Mucosa of rectum (tissue), 2 donors: ENCODE results near the gene BSDC1.

Experiments
- H3K27ac ChIP-seq, 2 donors: one replicate each; pipeline ENCODE4 v1.7.0; 2013; ENCODE audit warnings: inconsistent platforms in 2 of 2, low read depth in 2 of 2, low read length in 2 of 2
- H3K27me3 ChIP-seq, 2 donors: one replicate each; pipeline ENCODE4 v1.7.0; 2013; ENCODE audit warnings: low read length in 2 of 2; ENCODE audit not compliant: control insufficient read depth in 2 of 2, insufficient read depth in 2 of 2
- H3K36me3 ChIP-seq, 2 donors: one replicate each; pipeline ENCODE4 v1.7.0; 2013; ENCODE audit warnings: low read length in 2 of 2; ENCODE audit not compliant: control insufficient read depth in 2 of 2, insufficient read depth in 2 of 2
- H3K4me1 ChIP-seq, 2 donors: one replicate each; pipeline ENCODE4 v1.7.0; 2013; ENCODE audit warnings: low read length in 2 of 2, mild to moderate bottlenecking in 1 of 2; ENCODE audit not compliant: control insufficient read depth in 2 of 2, insufficient read depth in 2 of 2
- H3K4me3 ChIP-seq, 2 donors: one replicate each; pipeline ENCODE4 v1.7.0; 2013; ENCODE audit warnings: low read length in 2 of 2
- H3K9ac ChIP-seq, 2 donors: one replicate each; pipeline ENCODE4 v1.7.0; 2013; ENCODE audit warnings: low read length in 2 of 2, low read depth in 1 of 2, mild to moderate bottlenecking in 1 of 2
- H3K9me3 ChIP-seq, 2 donors: one replicate each; pipeline ENCODE4 v1.7.0; 2013; ENCODE audit warnings: low read length in 2 of 2; ENCODE audit not compliant: control insufficient read depth in 2 of 2
- donor health status: healthy.
- donor health status: Normal muscosa, but diverticular disease.

BSDC1 gene

GRCh38 chr1:32332290-32333079, 61.8 kb downstream of the BSDC1 start:
- peak overlapping the region; percentile 25 to 56 for H3K27ac ChIP-seq
- no peak overlapping the region for H3K4me3 ChIP-seq
- H3K9me3 ChIP-seq = no peaks in the 10 kb centered on the region
- H3K27me3 ChIP-seq = no peaks in the 10 kb centered on the region
- peaks cover 22 to 42% of the 10 kb centered on the region in 2 donors for H3K4me1 ChIP-seq
- peaks cover 57 to 60% of the 10 kb centered on the region in 2 donors for H3K36me3 ChIP-seq
- no peak overlapping the region for H3K9ac ChIP-seq

DNA sequence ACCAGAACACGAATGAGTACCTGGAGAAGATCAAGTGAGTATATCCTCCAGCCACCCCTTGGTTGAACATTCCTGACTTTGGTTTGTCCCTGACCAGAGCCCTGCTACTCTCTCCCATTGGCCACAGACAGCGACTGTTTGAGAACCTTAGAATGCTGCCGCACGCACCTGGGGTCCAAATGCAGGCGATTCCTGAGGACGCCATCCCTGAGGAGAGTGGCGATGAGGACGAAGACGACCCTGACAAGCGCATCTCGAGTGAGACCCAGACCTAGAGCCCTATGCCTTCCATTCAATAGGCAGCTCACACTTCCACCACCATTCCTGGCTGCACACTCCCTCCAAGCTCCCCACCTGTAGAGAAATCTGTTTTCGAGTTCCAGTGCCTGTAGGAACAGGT, 62.7 kb downstream of the BSDC1 start:
- Histone ChIP-seq H3K9ac (no peak overlapping the region), H3K27me3 (no peaks in the 10 kb centered on the region), H3K4me1 (peaks cover 20 to 34% of the 10 kb centered on the region in 2 donors), H3K9me3 (no peaks in the 10 kb centered on the region), H3K36me3 (peaks cover 65 to 68% of the 10 kb centered on the region in 2 donors), H3K4me3 (no peak overlapping the region), H3K27ac (no peak overlapping the region)

DNA sequence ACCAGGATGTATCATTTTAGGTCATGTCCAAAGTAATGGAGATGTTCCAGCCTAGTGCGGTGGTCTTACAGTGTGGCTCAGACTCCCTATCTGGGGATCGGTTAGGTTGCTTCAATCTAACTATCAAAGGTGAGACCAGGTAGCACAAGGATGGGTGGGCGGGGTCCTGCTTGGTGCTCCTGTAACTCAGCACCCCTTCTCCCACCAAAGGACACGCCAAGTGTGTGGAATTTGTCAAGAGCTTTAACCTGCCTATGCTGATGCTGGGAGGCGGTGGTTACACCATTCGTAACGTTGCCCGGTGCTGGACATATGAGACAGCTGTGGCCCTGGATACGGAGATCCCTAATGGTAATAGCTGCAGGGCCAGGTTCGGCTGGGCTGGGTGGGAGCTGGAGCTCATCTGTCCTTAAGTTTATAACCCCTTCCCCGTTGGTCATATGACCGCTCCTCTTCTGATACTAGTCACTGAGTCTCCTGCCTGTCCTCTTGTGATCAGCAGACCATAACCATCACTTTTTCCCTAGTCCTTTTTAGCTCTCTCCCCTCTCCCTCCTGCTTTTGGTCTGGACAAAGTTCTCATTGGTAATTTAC, 63.6 kb downstream of the BSDC1 start:
- no peaks in the 10 kb centered on the region for H3K27me3 ChIP-seq
- no peaks in the 10 kb centered on the region for H3K9me3 ChIP-seq
- H3K4me1 ChIP-seq = peaks cover 18 to 33% of the 10 kb centered on the region in 2 donors
- no peak overlapping the region for H3K9ac ChIP-seq
- peaks cover 65 to 72% of the 10 kb centered on the region in 2 donors for H3K36me3 ChIP-seq
- H3K27ac ChIP-seq = no peak overlapping the region
- H3K4me3 ChIP-seq = no peak overlapping the region

DNA sequence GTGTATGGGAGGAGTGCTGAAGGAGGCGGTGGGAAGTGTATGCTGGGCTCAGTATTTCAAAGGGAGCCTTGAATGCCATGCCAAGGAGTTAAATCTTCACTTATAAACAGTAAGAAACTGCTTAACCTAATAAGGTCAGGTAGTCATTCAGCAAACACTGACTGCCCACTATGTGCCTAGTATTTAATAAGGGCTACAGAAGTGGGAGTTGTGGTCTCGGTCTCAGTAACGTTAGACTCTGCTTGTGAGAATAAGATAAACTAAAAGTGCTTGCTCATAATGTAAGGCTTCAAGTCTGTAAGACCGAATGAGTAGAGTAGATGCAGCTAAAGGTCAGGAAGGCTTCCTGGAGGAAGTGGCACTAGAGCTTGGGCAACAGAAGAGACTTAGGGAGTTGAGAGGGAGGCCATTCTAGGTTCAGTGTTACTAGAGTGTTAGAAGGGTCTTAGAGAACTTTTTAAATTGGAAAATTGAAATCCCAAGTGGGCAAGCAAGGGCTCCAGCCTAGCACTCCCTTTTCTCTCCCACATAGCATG, 64.2 kb downstream of the BSDC1 start:
- Histone ChIP-seq H3K4me3 (no peak overlapping the region), H3K27ac (no peak overlapping the region), H3K27me3 (no peaks in the 10 kb centered on the region), H3K9me3 (no peaks in the 10 kb centered on the region), H3K36me3 (peaks cover 71 to 79% of the 10 kb centered on the region in 2 donors), H3K9ac (no peak overlapping the region), H3K4me1 (peaks cover 17 to 32% of the 10 kb centered on the region in 2 donors)

- Histone ChIP-seq H3K4me3 (no peak overlapping the region), H3K36me3 (peaks cover 59 to 70% of the 10 kb centered on the region in 2 donors), H3K27ac (no peak overlapping the region), H3K9ac (no peak overlapping the region), H3K27me3 (no peaks in the 10 kb centered on the region), H3K4me1 (peaks cover 9 to 21% of the 10 kb centered on the region in 2 donors), H3K9me3 (no peaks in the 10 kb centered on the region)
These were observed 67.0 kb downstream of the BSDC1 start for GRCh38 chr1:32327204-32327603.

- Histone ChIP-seq H3K27me3 (no peaks in the 10 kb centered on the region), H3K9me3 (no peaks in the 10 kb centered on the region), H3K9ac (peak overlapping the region; percentile 54 to 68), H3K4me1 (peaks cover 17 to 32% of the 10 kb centered on the region in 2 donors), H3K27ac (peak overlapping the region; percentile 93 to 94), H3K36me3 (peaks cover 17 to 32% of the 10 kb centered on the region in 2 donors), H3K4me3 (peak overlapping the region; percentile 58 to 61)
These were observed 72.4 kb downstream of the BSDC1 start for GRCh38 chr1:32321712-32322291.

GRCh38 chr1:32318127-32318869, 75.9 kb downstream of the BSDC1 start:
- Histone ChIP-seq H3K27me3 (no peaks in the 10 kb centered on the region), H3K4me1 (peaks cover 19 to 31% of the 10 kb centered on the region in 2 donors), H3K36me3 (peaks cover 18 to 25% of the 10 kb centered on the region in 2 donors), H3K9ac (no peak overlapping the region), H3K9me3 (no peaks in the 10 kb centered on the region), H3K27ac (no peak overlapping the region), H3K4me3 (no peak overlapping the region)

- Histone ChIP-seq H3K4me1 (peaks cover 9 to 18% of the 10 kb centered on the region in 2 donors), H3K27me3 (no peaks in the 10 kb centered on the region), H3K4me3 (peak overlapping the region in 1 of 2 donors; percentile 61), H3K9ac (no peak overlapping the region), H3K36me3 (peaks cover 20 to 26% of the 10 kb centered on the region in 2 donors), H3K9me3 (no peaks in the 10 kb centered on the region), H3K27ac (peak overlapping the region; percentile 76 to 89)
These were observed 77.4 kb downstream of the BSDC1 start for GRCh38 chr1:32316903-32317277.
